Stimulated activated naive CD8-positive, alpha-beta T cell treated with anti-CD3 and anti-CD28 coated beads, Interleukin-15, amount 100 ng/mL, for 72 hours (primary cell): Measurements from ENCODE around the gene CYP2E1.
"Not testable (repeated sequence)": the region's sequence is repeated elsewhere in the genome, so short reads cannot be mapped to it uniquely, and the experiment has no call there.

Experiments used
- ATAC-seq: fragments of 150-1000 bp; cut with Tn5 transposase; 2 replicates; pipeline ENCODE4 v1.10.0; 2021; ENCODE audit warnings: mild to moderate bottlenecking, moderate library complexity
- DNase-seq, 2 donors: peaks; one replicate each; pipeline ENCODE4 v3.0.0; 2021 to 2022
- H3K27ac Mint-ChIP-seq, 2 donors: one replicate each; pipeline ENCODE4 v1.8.0; 2022; ENCODE audit warnings: mild to moderate bottlenecking in 2 of 2, mixed read lengths in 2 of 2, moderate library complexity in 2 of 2
- H3K27me3 Mint-ChIP-seq: one replicate; pipeline ENCODE4 v1.8.0; 2022; ENCODE audit warnings: mixed read lengths
- H3K4me1 Mint-ChIP-seq: one replicate; pipeline ENCODE4 v1.8.0; 2022; ENCODE audit warnings: mild to moderate bottlenecking, mixed read lengths
- H3K4me3 Mint-ChIP-seq, 2 donors: one replicate each; pipeline ENCODE4 v1.8.0; 2022; ENCODE audit warnings: mild to moderate bottlenecking in 2 of 2, mixed read lengths in 2 of 2, moderate library complexity in 1 of 2
- H3K9me3 Mint-ChIP-seq, 2 donors: one replicate each; pipeline ENCODE4 v1.8.0; 2022; ENCODE audit warnings: mixed read lengths in 2 of 2

CYP2E1 gene

GRCh38 chr10:133526957-133527588 lies at the start of gene CYP2E1:
Gene CYP2E1 (plus strand): TSS chr10:133527363. CDS start chr10:133527396, 33 bp downstream.
- DNase-seq (no peak), ATAC-seq (no peak)
- Mint-ChIP-seq H3K4me3 (peak within 1 kb of the TSS in 1 of 2 donors; percentile 79), H3K27ac (no peak within 1 kb of the TSS), H3K27me3 (peaks cover 74% of the 10 kb centered on the region), H3K4me1 (peaks cover 36% of the 10 kb centered on the region), H3K9me3 (peaks cover 6 to 11% of the 10 kb centered on the region in 2 donors)

DNA sequence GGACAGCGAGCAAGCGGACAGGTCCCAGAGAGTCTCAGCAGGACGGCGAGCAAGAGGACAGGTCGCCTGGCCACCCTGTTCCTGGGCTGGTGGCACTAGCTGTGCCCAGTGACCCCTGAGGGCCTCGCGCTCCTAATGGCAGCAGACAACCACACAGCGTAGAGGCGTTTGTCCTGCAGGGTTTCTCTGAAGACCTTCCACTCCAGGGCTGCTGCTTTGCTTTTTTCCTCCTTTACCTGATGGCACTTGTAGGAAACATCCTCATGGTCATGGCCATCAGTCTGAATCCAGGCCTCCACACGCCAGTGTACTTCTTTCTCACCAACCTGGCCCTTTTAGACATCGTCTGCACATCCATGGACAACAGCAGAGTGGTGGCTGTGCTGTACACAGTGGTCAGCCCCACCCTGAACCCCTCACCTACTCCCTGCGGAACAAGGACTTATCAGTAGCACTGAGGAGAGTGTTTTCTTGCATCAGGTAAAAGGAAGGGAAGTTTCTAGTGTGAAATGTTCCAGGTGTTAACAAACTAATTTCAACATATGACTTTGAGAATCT lies 46.0 kb upstream of the CYP2E1 start:
- Mint-ChIP-seq H3K27me3 (peaks cover 10% of the 10 kb centered on the region), H3K4me3 (no peak overlapping the region), H3K27ac (no peak overlapping the region), H3K4me1 (no peaks in the 10 kb centered on the region), H3K9me3 (peaks cover 27 to 37% of the 10 kb centered on the region in 2 donors)
- DNase-seq (no peak), ATAC-seq (no peak)

GRCh38 chr10:133481657-133482056 lies 45.5 kb upstream of the CYP2E1 start:
- Mint-ChIP-seq H3K27me3 (peaks cover 10% of the 10 kb centered on the region), H3K27ac (no peak overlapping the region), H3K4me1 (no peaks in the 10 kb centered on the region), H3K4me3 (no peak overlapping the region), H3K9me3 (peaks cover 30 to 42% of the 10 kb centered on the region in 2 donors)
- no peak for DNase-seq
- ATAC-seq, result no peak

DNA sequence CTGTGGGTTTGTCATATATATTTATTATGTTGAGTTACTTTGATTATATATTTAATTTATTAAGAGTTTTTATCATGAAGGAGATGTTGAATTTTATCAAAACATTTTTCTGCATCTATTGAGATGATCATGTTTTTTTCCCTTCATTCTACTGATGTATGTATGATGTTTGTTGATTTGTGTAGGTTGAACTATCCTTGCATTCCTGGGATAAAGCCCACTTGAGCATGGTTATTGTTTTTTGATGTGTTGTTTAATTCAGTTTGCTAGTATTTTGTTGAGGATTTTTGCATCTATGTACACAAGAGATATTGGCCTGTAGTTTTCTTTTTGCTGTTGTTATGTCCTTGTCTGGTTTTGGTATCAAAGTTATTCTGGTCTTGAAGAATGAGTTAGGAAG lies 42.3 kb upstream of the CYP2E1 start:
- Mint-ChIP-seq H3K9me3 (peaks cover 35 to 56% of the 10 kb centered on the region in 2 donors), H3K27me3 (peaks cover 10% of the 10 kb centered on the region), H3K4me3 (no peak overlapping the region), H3K4me1 (peaks cover 4% of the 10 kb centered on the region), H3K27ac (no peak overlapping the region)
- DNase-seq (no peak), ATAC-seq (no peak)

DNA sequence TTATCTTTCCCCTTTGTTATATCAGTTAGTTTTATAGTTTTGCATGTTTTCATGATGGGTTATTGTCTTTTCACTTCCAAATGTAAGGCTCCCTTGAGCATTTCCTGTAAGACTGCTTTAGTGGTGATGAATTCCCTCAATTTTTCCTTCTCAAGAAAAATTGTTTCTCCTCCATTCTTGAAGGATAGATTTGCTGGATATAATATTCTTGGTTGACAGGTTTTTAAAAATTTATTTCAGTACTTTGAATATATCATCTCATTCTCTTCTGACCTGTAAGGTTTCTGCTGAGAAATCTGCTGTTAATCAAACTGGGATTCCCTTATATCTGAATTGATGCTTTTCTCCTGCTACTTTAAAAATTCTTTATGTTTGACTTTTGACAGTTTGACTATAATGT lies 40.1 kb upstream of the CYP2E1 start:
- H3K27ac Mint-ChIP-seq, result no peak overlapping the region
- DNase-seq (no peak), ATAC-seq (no peak)
- peaks cover 11% of the 10 kb centered on the region for H3K4me1 Mint-ChIP-seq
- peaks cover 10% of the 10 kb centered on the region for H3K27me3 Mint-ChIP-seq
- H3K4me3 Mint-ChIP-seq, result no peak overlapping the region
- H3K9me3 Mint-ChIP-seq, result peaks cover 35 to 56% of the 10 kb centered on the region in 2 donors

DNA sequence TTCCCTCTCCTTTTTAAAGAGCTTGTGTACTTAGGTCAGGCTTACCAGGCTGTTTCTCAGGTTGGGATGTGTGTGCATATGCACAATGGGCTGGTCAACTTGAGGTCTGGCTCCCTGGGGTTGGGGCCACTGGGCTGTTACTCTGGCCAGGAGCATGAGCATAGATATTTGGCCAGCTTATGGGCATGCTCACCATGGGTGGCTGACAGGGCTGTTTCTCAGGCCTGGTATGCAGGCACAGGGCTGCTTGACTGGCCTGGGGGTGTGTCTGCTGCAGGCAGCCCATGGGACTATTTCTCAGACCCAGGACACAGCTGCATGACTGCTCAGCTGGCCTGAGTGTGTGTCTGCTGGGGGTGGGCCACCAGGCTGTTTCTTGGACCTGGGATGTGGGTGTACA lies 38.8 kb upstream of the CYP2E1 start:
- no peak for DNase-seq
- Mint-ChIP-seq H3K4me3 (no peak overlapping the region), H3K27me3 (peaks cover under 1% of the 10 kb centered on the region), H3K27ac (no peak overlapping the region), H3K9me3 (peaks cover 23 to 44% of the 10 kb centered on the region in 2 donors), H3K4me1 (peaks cover 11% of the 10 kb centered on the region)
- no peak for ATAC-seq

DNA sequence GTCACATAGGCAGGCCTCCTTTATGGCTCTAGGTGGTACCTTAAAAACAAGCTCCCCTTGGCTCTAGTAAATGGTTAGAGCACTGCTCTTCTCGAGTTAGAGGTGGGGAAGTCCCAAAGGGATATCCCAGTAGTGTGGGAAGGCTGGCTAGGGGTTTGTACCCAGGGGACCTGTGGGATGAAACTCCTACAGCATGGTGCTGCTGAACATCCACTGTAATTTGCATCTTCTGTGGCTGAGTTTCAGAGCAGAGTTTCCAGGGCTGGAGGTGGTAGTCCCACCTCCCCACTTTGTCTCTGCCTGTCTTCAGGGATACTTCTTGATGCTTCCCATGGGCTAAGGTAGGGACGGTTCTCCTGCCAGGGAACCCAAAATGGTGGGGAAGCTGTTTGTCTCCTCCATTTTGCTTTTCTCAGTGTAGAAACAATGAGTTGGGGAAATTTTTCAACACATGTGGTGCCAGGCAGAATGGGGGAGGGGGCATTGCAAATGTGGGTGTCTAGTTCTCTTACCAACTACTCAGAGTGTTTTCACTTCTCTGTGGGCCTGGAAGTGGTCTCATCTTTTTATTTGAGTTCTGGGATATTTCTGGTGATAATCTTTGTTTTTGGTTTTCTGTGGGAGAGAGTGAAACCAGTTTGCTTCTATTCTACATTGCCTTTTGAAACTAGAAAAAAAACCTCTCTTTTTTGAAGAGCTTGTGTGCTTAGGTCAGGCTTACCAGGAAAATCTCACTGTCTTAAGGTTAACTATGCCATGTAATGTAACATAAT lies 37.2 kb upstream of the CYP2E1 start:
- Mint-ChIP-seq H3K4me3 (peak overlapping the region in 1 of 2 donors; percentile 6), H3K27ac (peak overlapping the region in 1 of 2 donors; percentile 55), H3K27me3 (no peaks in the 10 kb centered on the region), H3K4me1 (peaks cover 11% of the 10 kb centered on the region), H3K9me3 (peaks cover 19 to 28% of the 10 kb centered on the region in 2 donors)
- ATAC-seq (peak; percentile 90), DNase-seq (peak in 1 of 2 donors; percentile 50)

DNA sequence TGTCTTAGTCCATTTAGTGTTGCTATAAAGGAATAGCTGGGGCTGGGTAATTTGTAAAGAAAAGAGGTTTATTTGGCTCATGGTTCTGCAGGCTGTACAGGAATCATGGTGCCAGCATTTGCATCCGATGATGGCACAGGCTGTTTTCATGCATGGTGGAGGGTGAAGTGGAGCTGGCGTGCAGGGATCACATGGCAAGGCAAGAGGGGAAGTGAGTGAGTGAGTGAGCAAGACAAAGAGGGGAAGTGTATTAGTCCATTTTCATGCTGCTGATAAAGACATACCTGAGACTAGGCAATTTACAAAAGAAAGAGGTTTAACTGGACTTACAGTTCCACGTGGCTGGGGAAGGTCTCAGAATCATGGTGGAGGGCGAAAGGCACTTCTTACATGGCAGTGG lies 33.6 kb upstream of the CYP2E1 start:
- not testable (repeated sequence) for H3K27me3 Mint-ChIP-seq, H3K9me3 Mint-ChIP-seq, H3K27ac Mint-ChIP-seq, H3K4me3 Mint-ChIP-seq, DNase-seq, ATAC-seq
- peaks cover 11% of the 10 kb centered on the region for H3K4me1 Mint-ChIP-seq

- not testable (repeated sequence) for H3K27me3 Mint-ChIP-seq, H3K4me1 Mint-ChIP-seq, DNase-seq, H3K27ac Mint-ChIP-seq, H3K9me3 Mint-ChIP-seq, H3K4me3 Mint-ChIP-seq, ATAC-seq
These were observed 29.8 kb upstream of the CYP2E1 start for GRCh38 chr10:133497363-133497762.

DNA sequence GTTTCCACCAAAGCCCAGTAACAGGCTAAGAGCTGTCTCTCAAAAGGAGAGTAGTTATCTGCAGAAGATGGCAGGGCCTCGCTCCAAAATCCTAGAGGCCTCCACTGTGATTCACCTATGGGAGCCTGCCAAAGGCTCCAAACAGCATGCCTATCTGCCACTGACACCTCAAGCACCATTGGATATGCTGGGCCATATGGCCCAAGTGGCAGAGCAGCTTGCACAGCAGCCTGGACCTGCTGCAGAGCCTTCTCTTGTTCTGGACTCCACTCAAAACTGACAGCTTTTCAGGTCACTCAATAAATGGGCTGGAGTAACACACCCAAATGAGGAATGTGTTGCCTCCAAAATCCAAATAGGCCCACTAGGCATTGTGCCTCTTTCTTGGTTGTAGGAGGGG lies 28.0 kb upstream of the CYP2E1 start:
- not testable (repeated sequence) for ATAC-seq, DNase-seq, H3K27ac Mint-ChIP-seq, H3K27me3 Mint-ChIP-seq, H3K4me1 Mint-ChIP-seq, H3K9me3 Mint-ChIP-seq, H3K4me3 Mint-ChIP-seq

GRCh38 chr10:133500897-133501296 lies 26.3 kb upstream of the CYP2E1 start:
- H3K4me1 Mint-ChIP-seq, H3K4me3 Mint-ChIP-seq, H3K9me3 Mint-ChIP-seq, ATAC-seq, DNase-seq, H3K27me3 Mint-ChIP-seq, H3K27ac Mint-ChIP-seq: not testable (repeated sequence)

- Mint-ChIP-seq H3K27ac (no peak overlapping the region), H3K27me3 (peaks cover 24% of the 10 kb centered on the region), H3K9me3 (peaks cover 13% of the 10 kb centered on the region in 2 donors), H3K4me1 (no peaks in the 10 kb centered on the region), H3K4me3 (no peak overlapping the region)
- DNase-seq (no peak), ATAC-seq (no peak)
These were observed 17.5 kb upstream of the CYP2E1 start for GRCh38 chr10:133509700-133510099.

GRCh38 chr10:133511408-133511807 lies 15.8 kb upstream of the CYP2E1 start:
- ATAC-seq (no peak), DNase-seq (no peak)
- Mint-ChIP-seq H3K4me1 (no peaks in the 10 kb centered on the region), H3K4me3 (no peak overlapping the region), H3K27me3 (peaks cover 24% of the 10 kb centered on the region), H3K27ac (no peak overlapping the region), H3K9me3 (peaks cover 13% of the 10 kb centered on the region in 2 donors)

GRCh38 chr10:133511907-133512528 lies 15.1 kb upstream of the CYP2E1 start:
- H3K27ac Mint-ChIP-seq, result no peak overlapping the region
- peaks cover 24% of the 10 kb centered on the region for H3K27me3 Mint-ChIP-seq

DNA sequence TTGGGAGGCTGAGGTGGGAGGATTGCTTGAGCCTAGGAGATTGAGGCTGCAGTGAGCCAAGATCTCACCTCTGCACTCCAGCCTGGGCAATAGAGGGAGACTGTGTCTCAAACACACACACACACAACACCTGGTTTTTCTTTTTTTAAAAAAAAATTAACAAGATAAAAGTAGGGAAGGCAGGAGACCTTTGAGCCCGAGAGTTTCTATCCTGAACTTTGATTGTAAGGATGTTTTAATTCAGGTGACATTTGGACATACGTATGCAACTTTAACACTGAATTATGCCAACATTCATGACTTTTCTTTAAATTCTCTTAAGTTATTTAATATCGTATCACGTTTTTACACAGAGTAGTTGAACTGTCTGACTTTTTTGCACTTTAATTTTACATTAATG lies 11.7 kb upstream of the CYP2E1 start:
- ATAC-seq (no peak), DNase-seq (no peak)
- Mint-ChIP-seq H3K4me1 (peaks cover 7% of the 10 kb centered on the region), H3K27me3 (peaks cover 12% of the 10 kb centered on the region), H3K4me3 (no peak overlapping the region), H3K9me3 (no peaks in the 10 kb centered on the region), H3K27ac (no peak overlapping the region)

More at GRCh38 chr10:133511907-133512528, 15.1 kb upstream of the CYP2E1 start:
- peaks cover 13% of the 10 kb centered on the region in 2 donors for H3K9me3 Mint-ChIP-seq
- DNase-seq (no peak), ATAC-seq (no peak)
- H3K4me3 Mint-ChIP-seq, result no peak overlapping the region
- no peaks in the 10 kb centered on the region for H3K4me1 Mint-ChIP-seq

GRCh38 chr10:133516057-133516456 lies 11.1 kb upstream of the CYP2E1 start:
- no peak for ATAC-seq
- peaks cover 18% of the 10 kb centered on the region for H3K27me3 Mint-ChIP-seq
- no peak overlapping the region for H3K27ac Mint-ChIP-seq
- no peaks in the 10 kb centered on the region for H3K9me3 Mint-ChIP-seq
- no peak for DNase-seq
- peaks cover 13% of the 10 kb centered on the region for H3K4me1 Mint-ChIP-seq
- no peak overlapping the region for H3K4me3 Mint-ChIP-seq
